GM21529 (cell line): ENCODE measurements around the gene HAT1.

Source experiments
- ATAC-seq: cut with Tn5 transposase; IDR thresholded peaks from one replicate; pipeline ENCODE4 v1.9.1; 2021; ENCODE audit not compliant: unreplicated experiment

Gene HAT1

GRCh38 chr2:171919453-171919852 is 2.8 kb upstream of the HAT1 start:
- ATAC-seq, result no peak

DNA sequence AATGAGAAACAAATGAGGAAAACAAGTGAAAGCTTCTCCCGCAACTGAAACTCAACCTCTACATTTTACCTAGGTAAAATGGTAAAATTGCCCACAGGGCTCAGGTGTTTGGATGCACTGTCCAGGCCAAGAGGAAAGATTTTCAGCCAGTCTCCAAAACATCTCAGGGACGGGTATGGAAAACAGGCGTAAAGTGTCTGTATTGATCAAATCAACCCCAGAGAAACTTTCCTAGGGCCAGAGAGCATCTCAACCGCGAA is 361 bp upstream of the HAT1 start:
- ATAC-seq, result no peak

DNA sequence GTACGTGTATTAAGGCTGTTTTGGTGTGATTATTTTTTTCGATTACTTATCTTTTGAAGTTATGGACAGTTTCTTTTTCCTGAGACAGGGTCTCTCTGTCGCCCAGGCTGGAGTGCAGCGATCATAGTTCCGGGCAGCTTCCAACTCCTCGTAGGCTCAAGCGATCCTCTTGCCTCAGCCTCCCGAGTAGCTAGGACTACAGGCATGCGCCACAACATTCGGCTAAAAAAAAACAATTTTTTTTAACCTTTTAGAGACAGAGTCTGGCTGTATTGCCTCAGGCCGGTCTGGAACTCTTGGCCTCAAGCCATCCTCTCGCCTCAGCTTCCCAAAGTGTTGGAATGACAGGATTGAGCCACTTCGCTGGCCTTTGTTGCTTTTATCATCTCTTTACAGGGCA is 945 bp downstream of the HAT1 start:
- ATAC-seq, result no peak

GRCh38 chr2:171924170-171924942 is 2.1 kb downstream of the HAT1 start:
- ATAC-seq, result no peak

DNA sequence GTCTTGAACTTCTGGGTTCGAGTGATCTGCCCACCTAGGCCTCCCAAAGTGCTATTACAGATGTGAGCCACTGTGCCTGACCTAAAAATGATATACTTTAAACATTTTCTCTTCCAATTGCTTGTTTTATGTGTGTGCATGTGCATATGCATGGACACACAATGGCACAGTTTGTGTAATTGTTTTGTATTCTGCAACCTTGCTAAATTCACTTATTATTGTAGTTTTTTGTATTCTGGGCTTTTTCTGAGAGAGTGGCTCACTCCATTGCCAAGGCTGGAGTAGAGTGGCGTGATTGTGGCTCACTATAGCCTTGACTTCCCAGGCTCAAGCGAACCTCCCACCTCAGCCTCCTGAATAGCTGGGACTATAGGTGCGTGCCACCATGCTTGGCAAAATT is 8.1 kb downstream of the HAT1 start:
- ATAC-seq, result no peak

- no peak for ATAC-seq
Measured at GRCh38 chr2:171939058-171939742, 16.9 kb downstream of the HAT1 start.

DNA sequence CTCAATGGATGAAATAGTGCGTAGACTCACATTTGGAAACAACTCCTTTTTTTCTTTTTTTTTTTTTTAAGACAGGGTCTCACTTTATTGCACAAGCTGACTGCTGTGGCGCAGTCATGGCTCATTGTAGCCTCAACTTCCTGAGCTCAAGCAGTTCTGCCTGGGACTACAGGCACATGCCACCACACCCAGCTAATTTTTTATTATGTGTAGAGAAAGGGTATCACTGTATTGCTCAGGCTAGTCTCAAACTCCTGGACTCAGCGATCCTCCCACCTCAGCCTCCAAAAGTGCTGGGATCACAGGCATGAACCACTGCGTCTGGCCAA is 17.4 kb downstream of the HAT1 start:
- ATAC-seq, result no peak

DNA sequence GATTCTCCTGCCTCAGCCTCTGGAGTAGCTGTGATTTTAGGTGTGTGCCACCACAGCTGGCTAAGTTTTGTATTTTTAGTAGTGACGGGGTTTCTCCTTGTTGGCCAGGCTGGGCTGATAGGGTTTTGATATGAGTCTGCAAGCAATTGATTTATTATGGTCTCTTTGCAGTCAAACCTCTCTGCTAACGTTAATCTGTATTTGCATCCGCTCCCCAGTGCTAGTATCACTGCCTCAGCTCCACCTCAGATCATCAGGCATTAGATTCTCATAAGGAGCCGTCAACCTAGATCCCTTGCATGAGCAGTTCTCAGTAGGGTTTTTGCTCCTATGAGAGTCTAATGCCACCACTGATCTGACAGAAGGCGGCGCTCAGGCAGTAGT is 19.0 kb downstream of the HAT1 start:
- no peak for ATAC-seq

- no peak for ATAC-seq
Measured at GRCh38 chr2:171943869-171944268, 21.6 kb downstream of the HAT1 start.

DNA sequence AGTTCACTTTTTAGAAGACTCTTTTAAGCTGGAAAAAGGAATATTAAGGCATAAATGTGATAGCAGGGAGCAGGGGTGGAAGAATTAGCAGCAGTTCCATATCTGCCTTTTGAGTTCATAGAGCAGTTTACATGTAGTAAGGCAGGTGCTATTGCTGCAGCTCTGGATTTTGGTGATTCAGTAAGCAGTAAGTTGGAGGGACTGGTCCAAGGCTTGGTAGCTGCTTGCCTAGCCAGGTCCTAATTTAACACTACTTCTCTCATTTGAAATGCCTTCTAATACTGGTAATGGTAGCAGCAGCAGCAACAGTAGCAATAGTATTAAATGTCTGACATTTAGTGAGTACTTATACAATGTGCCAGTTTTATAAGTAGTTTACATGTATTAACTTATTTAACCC is 30.0 kb downstream of the HAT1 start:
- no peak for ATAC-seq

DNA sequence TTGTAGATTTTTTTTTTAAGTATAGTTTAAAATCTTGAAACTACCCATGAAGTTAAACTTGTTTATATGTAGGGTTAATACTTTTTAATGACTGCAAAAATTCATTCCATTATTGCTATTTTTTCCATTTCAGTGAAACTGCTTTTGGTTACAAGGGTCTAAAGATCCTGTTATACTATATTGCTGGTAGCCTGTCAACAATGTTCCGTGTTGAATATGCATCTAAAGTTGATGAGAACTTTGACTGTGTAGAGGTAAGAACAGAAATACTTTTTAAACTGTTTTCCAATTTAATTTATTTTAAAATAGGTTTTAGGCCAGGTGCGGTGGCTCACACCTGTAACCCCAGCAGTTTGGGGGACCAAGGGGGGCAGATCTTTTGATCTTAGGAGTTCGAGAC is 30.5 kb downstream of the HAT1 start:
- no peak for ATAC-seq

- no peak for ATAC-seq
Measured at GRCh38 chr2:171956135-171956825, 34.0 kb downstream of the HAT1 start.

- no peak for ATAC-seq
Measured at GRCh38 chr2:171957061-171957460, 34.8 kb downstream of the HAT1 start.

- ATAC-seq, result no peak
Measured at GRCh38 chr2:171958475-171958874, 36.2 kb downstream of the HAT1 start.

- no peak for ATAC-seq
Measured at GRCh38 chr2:171959998-171960397, 37.7 kb downstream of the HAT1 start.

GRCh38 chr2:171960570-171960969 is 38.3 kb downstream of the HAT1 start:
- ATAC-seq, result no peak

GRCh38 chr2:171963198-171963597 is 40.9 kb downstream of the HAT1 start:
- ATAC-seq, result no peak

DNA sequence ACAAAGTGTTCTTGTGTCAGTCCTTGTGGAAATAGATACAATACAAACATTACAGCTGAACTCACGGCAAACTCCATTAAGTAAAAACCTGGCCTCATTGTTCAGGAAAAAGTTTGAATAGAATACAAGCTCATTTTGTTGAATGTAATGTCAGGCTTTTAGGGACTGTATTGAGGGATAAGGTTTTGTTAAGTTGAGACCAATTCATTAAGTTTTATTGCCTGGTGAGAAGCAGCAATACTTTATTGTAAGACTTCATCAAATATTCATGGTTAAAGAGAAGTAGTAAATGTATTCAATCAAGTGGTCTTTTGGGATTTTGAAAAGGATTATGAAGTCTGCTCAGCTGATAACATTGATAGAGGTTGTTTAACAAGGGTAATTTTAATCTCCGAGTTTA is 42.0 kb downstream of the HAT1 start:
- no peak for ATAC-seq

DNA sequence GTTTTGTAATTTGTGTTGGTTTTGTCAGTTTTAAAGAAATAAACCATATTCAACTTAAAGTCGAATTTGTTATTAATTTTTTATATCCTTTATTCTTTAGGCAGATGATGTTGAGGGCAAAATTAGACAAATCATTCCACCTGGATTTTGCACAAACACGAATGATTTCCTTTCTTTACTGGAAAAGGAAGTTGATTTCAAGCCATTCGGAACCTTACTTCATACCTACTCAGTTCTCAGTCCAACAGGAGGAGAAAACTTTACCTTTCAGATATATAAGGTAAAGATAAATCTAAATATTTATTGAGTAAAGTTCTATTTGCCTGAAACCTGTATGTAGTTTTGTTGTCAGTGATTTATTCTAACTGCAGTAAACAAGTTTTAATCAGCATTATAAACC is 43.0 kb downstream of the HAT1 start:
- ATAC-seq, result no peak

- no peak for ATAC-seq
Measured at GRCh38 chr2:171965661-171966060, 43.4 kb downstream of the HAT1 start.

GRCh38 chr2:171966235-171966634 is 44.0 kb downstream of the HAT1 start:
- ATAC-seq, result no peak

DNA sequence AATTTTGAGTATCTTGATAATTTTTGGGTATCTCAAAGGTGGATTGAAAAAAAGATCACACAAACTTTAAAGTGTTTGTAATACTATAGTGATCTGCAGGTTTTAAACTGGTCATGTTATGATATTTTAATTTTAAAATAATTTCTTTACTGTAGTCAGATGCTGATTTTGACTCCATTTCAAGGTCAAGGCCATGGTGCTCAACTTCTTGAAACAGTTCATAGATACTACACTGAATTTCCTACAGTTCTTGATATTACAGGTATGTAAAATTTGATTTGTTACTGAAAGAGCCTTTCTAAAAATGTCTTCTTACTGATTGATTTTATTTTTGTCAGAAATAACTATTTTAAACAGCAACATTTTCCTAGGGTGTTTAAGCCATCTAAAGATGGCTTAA is 44.4 kb downstream of the HAT1 start:
- no peak for ATAC-seq

GRCh38 chr2:171968509-171968908 is 46.2 kb downstream of the HAT1 start:
- ATAC-seq, result no peak
